ENCODE data around the gene WDR93. TPM values are rescaled to one million over a fixed set of nuclear protein-coding genes. Genes with fewer than 3 reads are reported as not detected.

WDR93 gene
- total RNA-seq, 1 donor from 2014 or later: not detected

GRCh38 chr15:89673165-89673512 is 17.5 kb upstream of the WDR93 start:
- FAIRE-seq (no peak), DNase-seq (ENCODE audit: low read depth) (peak; percentile 6)
- Histone ChIP-seq H3K27me3 (ENCODE audit: control insufficient read depth, insufficient read depth, low read length) (no peaks in the 10 kb centered on the region), H3K4me3 (ENCODE audit: low read depth, low read length) (no peak overlapping the region), H3K36me3 (ENCODE audit: control insufficient read depth, insufficient read depth, low read length) (no peaks in the 10 kb centered on the region)
- TF ChIP-seq, protein P1, sequence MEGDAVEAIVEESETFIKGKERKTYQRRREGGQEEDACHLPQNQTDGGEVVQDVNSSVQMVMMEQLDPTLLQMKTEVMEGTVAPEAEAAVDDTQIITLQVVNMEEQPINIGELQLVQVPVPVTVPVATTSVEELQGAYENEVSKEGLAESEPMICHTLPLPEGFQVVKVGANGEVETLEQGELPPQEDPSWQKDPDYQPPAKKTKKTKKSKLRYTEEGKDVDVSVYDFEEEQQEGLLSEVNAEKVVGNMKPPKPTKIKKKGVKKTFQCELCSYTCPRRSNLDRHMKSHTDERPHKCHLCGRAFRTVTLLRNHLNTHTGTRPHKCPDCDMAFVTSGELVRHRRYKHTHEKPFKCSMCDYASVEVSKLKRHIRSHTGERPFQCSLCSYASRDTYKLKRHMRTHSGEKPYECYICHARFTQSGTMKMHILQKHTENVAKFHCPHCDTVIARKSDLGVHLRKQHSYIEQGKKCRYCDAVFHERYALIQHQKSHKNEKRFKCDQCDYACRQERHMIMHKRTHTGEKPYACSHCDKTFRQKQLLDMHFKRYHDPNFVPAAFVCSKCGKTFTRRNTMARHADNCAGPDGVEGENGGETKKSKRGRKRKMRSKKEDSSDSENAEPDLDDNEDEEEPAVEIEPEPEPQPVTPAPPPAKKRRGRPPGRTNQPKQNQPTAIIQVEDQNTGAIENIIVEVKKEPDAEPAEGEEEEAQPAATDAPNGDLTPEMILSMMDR (IDR thresholded peaks at IDR 0.05; ENCODE audit: insufficient read depth, low read length, severe bottlenecking): peak; percentile 47

GRCh38 chr15:89674526-89674925 is 16.1 kb upstream of the WDR93 start:
- TF ChIP-seq, protein P1 (IDR thresholded peaks at IDR 0.05; ENCODE audit: insufficient read depth, low read length, severe bottlenecking): no peak
- H3K36me3 ChIP-seq (ENCODE audit: control insufficient read depth, insufficient read depth, low read length): no peaks in the 10 kb centered on the region
- DNase-seq (ENCODE audit: low read depth) (no peak), FAIRE-seq (peak; percentile 64)
- H3K4me3 ChIP-seq (ENCODE audit: low read depth, low read length): no peak overlapping the region
- peaks cover 2% of the 10 kb centered on the region for H3K27me3 ChIP-seq (ENCODE audit: control insufficient read depth, insufficient read depth, low read length)

- no peak overlapping the region for H3K4me3 ChIP-seq (ENCODE audit: low read depth, low read length)
- H3K27me3 ChIP-seq (ENCODE audit: control insufficient read depth, insufficient read depth, low read length): peaks cover 2% of the 10 kb centered on the region
- TF ChIP-seq, protein P1 (IDR thresholded peaks at IDR 0.05; ENCODE audit: insufficient read depth, low read length, severe bottlenecking): no peak
- FAIRE-seq: no peak
- H3K36me3 ChIP-seq (ENCODE audit: control insufficient read depth, insufficient read depth, low read length): no peaks in the 10 kb centered on the region
- no peak for DNase-seq (ENCODE audit: low read depth)
Measured at GRCh38 chr15:89675606-89676005, 15.0 kb upstream of the WDR93 start.

DNA sequence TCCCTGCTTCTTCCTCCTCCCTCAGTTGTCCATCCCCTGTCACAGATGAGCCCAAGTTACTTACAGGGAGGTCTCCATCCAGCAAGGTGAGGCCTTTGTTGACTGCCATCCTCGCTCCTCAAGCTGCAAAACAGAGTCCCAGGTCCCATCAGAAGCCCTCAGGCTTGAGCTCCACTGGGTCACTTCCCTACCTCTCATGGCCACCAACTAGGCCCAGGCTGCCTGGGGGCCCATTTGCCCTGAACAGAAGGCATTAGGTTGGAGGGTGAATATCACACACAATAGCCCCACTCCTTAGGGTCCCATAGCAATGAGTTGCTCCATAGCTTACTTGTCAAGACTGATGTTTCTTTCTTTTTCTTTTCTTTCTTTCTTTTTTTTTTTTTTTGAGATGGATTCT is 13.2 kb upstream of the WDR93 start:
- Histone ChIP-seq H3K36me3 (ENCODE audit: control insufficient read depth, insufficient read depth, low read length) (no peaks in the 10 kb centered on the region), H3K4me3 (ENCODE audit: low read depth, low read length) (no peak overlapping the region), H3K27me3 (ENCODE audit: control insufficient read depth, insufficient read depth, low read length) (peaks cover 2% of the 10 kb centered on the region)
- FAIRE-seq (no peak), DNase-seq (ENCODE audit: low read depth) (no peak)
- TF ChIP-seq, protein P1 (IDR thresholded peaks at IDR 0.05; ENCODE audit: insufficient read depth, low read length, severe bottlenecking): no peak

- peaks cover 2% of the 10 kb centered on the region for H3K36me3 ChIP-seq (ENCODE audit: control insufficient read depth, insufficient read depth, low read length)
- no peak for FAIRE-seq
- H3K27me3 ChIP-seq (ENCODE audit: control insufficient read depth, insufficient read depth, low read length): peaks cover 2% of the 10 kb centered on the region
- H3K4me3 ChIP-seq (ENCODE audit: low read depth, low read length): no peak within 1 kb of the TSS
- DNase-seq (ENCODE audit: low read depth): no peak
- TF ChIP-seq, protein P1 (IDR thresholded peaks at IDR 0.05; ENCODE audit: insufficient read depth, low read length, severe bottlenecking): no peak
Measured at GRCh38 chr15:89679212-89679611, 11.4 kb upstream of the WDR93 start, which contains the start of gene PLIN1. Gene PLIN1 (minus strand): TSS chr15:89679367. CDS start chr15:89677489, 1,878 bp downstream.

- Histone ChIP-seq H3K36me3 (ENCODE audit: control insufficient read depth, insufficient read depth, low read length) (peaks cover 2% of the 10 kb centered on the region), H3K27me3 (ENCODE audit: control insufficient read depth, insufficient read depth, low read length) (peaks cover 2% of the 10 kb centered on the region), H3K4me3 (ENCODE audit: low read depth, low read length) (no peak overlapping the region)
- peak; percentile 5 for DNase-seq (ENCODE audit: low read depth)
- FAIRE-seq: no peak
- TF ChIP-seq, protein P1 (IDR thresholded peaks at IDR 0.05; ENCODE audit: insufficient read depth, low read length, severe bottlenecking): no peak
Measured at GRCh38 chr15:89680282-89680873, 10.2 kb upstream of the WDR93 start.

Measured in bronchial epithelial cell (primary cell).